Endothelial cell of umbilical vein (primary cell): ENCODE measurements around the gene HCST.

Experiments used
- CTCF ChIP-seq, 2 donors: IDR thresholded peaks; 1 replicate in 1 of 2; 2 replicates in 1 of 2; pipeline ENCODE4 v1.5.1; 2011; ENCODE audit warnings: low read length in 2 of 2, mild to moderate bottlenecking in 2 of 2, moderate library complexity in 2 of 2, control low read depth in 1 of 2, inconsistent platforms in 1 of 2, low read depth in 1 of 2; ENCODE audit not compliant: insufficient read depth in 1 of 2; ENCODE audit errors: extremely low read depth in 1 of 2
- EZH2 ChIP-seq: IDR thresholded peaks from 2 replicates; pipeline ENCODE4 v1.6.1; 2012; ENCODE audit warnings: borderline replicate concordance, low read depth, mild to moderate bottlenecking, moderate library complexity, low read length, inconsistent platforms; ENCODE audit not compliant: severe bottlenecking
- POLR2A ChIP-seq: IDR thresholded peaks from 2 replicates; pipeline ENCODE4 v1.6.1; 2012; ENCODE audit warnings: low read depth, mild to moderate bottlenecking, control low read depth, low read length
- POLR2AphosphoS5 ChIP-seq: IDR thresholded peaks from 2 replicates; pipeline ENCODE4 v1.6.1; 2012; ENCODE audit warnings: low read depth, mild to moderate bottlenecking, control low read depth, low read length, moderate library complexity; ENCODE audit not compliant: insufficient read depth
- TF ChIP-seq, protein P1 (sequence below): IDR thresholded peaks from 2 replicates; pipeline ENCODE4 v1.6.1; 2011; ENCODE audit not compliant: insufficient read depth, insufficient read length

GRCh38 chr19:35937345-35938281 lies 35.3 kb downstream of the HCST start:
- TF ChIP-seq CTCF (IDR thresholded peaks at IDR 0.05; ENCODE audit: extremely low read depth in 1 of 2, insufficient read depth in 1 of 2, low read depth in 1 of 2, low read length in 2 of 2) = no peak
- TF ChIP-seq POLR2AphosphoS5 = no peak
- TF ChIP-seq POLR2A = no peak
- TF ChIP-seq EZH2 = no peak
- TF ChIP-seq, protein P1, sequence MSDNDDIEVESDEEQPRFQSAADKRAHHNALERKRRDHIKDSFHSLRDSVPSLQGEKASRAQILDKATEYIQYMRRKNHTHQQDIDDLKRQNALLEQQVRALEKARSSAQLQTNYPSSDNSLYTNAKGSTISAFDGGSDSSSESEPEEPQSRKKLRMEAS = no peak
